ENCODE measurements around the gene OSBPL10. TPM values are rescaled to one million over a fixed set of nuclear protein-coding genes. Genes with fewer than 3 reads are reported as not detected.
A peak's percentile ranks its signal among the peaks of the same experiment; 100 is the strongest.

OSBPL10 gene
- total RNA-seq, 1 donor from 2014 or later: 10.9 TPM

GRCh38 chr3:31921837-31922236, 59.2 kb downstream of the OSBPL10 start:
- no peak for DNase-seq

GRCh38 chr3:31920310-31920709, 60.8 kb downstream of the OSBPL10 start:
- DNase-seq: no peak

- no peak for DNase-seq
Measured at GRCh38 chr3:31919528-31919927, 61.5 kb downstream of the OSBPL10 start.

- no peak for DNase-seq
Measured at GRCh38 chr3:31918179-31919150, 62.6 kb downstream of the OSBPL10 start.

GRCh38 chr3:31917303-31918005, 63.6 kb downstream of the OSBPL10 start:
- no peak for DNase-seq

DNA sequence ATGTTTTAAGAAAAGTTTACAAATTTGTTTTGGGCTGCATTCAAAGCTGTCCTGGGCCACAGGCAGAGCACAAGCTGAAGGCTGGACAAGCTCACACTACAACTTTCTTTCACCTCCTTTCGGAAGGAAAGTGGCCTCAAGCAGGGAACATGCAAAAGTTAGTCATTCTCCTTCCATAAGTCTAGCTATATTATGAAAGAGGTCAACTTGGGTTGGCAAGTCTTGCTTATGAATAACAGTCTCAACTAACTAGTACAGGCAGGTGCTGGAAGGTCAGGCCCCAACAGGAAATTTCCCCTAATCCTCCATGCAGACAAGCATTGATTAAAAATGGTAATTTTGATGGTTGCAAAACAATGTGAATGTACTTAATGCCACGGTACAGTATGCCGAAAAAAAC, 69.4 kb downstream of the OSBPL10 start:
- no peak for DNase-seq

DNA sequence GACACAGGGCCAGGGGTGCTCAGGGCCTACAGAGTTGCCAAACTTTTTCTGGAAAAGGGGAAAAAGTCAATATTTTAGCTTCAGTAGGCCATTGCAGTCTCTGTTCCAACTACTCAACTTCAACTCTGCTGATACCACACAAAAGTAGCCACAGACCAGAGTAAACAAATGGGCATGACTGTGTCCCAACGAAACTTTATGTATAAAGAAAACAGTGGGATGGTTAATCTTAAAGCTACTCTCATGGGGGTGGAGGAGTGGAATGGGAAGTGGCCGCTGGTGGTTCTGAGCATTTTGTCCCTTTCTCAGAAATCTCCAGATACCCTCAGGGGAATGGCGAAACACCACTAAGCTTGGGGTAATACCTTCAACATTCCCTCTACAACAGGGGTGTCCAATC, 69.9 kb downstream of the OSBPL10 start:
- no peak for DNase-seq

DNA sequence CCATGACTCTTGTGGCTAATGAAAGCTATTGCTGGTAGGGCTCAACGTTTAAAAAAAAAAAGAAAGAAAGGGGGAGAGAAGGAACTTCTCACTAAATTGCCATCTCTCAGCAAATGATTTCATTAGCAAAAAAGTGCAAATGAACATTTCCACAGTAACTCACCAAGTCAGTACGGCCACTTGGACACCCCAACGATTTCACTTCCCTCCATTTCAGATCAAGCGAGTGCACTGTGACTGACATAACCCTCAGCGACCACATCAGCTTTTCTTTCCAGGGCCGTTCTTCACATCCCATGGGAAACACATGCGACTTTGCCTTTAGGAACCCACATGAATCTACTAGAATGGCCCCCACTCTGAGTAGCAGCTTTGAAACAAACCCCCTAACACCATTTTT, 71.6 kb downstream of the OSBPL10 start:
- no peak for DNase-seq

GRCh38 chr3:31908391-31909097, 72.5 kb downstream of the OSBPL10 start:
- DNase-seq: no peak

DNA sequence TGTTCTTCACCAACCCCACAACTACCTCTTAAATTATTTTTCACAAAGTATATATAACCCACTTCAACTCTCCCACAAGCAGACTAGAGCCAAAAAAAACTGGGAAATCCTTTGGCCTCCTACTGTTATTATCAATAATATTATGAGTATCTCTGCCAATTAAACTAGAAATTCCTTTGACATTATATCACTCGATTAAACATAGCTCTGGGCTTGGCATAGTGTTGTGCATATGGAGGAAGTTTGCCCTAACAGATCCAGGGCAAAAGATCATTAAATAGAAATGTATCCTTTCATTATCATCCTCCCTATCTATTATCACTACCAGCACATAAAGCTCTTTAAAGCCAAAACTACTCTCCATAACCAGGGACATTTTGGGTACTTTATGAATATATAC, 74.9 kb downstream of the OSBPL10 start:
- DNase-seq: no peak

- DNase-seq: no peak
Measured at GRCh38 chr3:31903686-31904431, 77.2 kb downstream of the OSBPL10 start.

DNA sequence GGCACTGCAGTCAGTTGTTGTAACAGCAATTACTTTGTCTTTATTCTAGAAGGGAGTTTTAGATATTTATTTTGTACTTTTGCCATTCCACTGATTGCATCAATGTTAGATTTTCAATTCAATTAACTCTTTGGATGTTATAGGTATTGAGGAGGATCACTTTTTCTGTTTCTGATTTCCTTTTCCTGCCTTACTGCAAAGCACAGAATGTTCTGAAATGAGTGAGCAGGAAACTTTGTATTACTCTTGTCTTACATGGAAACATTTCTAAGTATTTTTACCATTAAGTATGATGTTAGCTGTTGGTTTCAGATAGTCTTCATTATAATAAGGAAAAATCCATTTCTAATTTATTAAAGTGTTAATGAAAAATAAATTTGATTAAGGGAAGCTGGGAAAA, 80.5 kb downstream of the OSBPL10 start:
- no peak for DNase-seq

DNA sequence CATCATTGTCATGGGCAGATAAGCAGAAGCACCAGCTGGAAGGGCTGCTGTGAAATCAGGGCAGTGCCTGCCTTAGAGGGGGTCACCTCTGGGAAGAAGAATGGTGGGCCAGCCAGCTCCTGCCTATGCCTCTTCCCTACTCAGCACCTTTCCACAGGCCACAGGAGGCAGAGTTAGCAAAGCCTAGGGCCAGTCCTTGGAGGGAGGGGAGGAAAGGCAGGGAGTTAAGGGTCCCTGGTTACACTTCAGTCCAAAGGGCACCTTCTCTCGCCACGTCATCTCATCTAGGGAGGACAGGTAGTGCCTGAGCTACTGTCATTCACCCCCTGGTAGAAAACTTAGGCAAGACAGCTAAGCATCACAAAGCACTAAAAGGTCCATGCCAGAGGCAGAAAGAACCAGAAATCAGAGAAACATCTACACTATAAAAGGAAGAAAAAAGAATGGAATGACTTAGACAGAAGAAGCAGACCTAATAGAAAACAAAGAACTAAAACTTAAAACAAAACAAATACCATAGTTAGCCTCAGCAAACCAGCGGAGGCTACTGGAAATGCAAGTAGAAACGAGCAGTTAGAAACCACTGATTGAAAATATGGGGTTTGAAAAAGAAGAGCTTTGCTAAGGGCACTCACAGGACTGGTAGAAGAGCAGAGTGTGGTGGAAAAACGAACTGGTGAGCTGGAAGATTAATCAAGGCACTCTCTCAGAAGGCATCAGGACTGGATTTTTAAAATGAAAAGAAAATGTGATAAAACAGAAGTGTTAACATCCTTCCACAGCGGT, 84.2 kb downstream of the OSBPL10 start:
- no peak for DNase-seq

- DNase-seq: no peak
Measured at GRCh38 chr3:31896026-31896425, 85.0 kb downstream of the OSBPL10 start.

- no peak for DNase-seq
Measured at GRCh38 chr3:31895471-31895870, 85.6 kb downstream of the OSBPL10 start.

DNA sequence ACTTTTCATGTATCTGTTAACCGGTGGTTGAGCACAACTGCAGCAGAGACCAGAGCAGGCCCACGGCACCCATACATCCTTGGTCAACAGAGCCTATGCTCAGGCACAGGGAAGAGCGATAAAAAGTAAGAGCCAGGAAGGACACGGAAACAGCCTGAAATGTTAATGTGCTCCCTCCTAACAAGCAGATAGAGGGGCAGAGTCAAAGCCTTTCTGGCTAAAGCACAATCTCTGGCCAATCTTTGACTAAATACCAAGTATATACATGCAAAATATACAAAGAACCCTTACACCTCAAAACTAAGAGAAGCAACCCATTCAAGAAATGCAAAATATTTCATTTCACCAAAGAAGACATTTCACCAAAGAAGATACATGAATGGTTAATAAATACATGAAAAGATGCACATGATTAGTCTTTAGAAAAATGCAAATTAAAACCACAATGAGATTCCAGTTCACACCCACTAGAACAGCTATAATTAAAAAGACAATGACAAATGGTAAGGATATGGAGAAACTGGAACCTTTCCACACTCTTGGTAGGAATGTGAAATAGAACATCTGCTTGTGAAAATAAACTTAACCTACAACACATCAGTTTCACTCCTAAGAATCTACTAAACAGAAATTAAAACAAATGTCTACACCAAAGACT, 88.0 kb downstream of the OSBPL10 start:
- peak; percentile 46 for DNase-seq

GRCh38 chr3:31892500-31892899, 88.6 kb downstream of the OSBPL10 start:
- no peak for DNase-seq

DNA sequence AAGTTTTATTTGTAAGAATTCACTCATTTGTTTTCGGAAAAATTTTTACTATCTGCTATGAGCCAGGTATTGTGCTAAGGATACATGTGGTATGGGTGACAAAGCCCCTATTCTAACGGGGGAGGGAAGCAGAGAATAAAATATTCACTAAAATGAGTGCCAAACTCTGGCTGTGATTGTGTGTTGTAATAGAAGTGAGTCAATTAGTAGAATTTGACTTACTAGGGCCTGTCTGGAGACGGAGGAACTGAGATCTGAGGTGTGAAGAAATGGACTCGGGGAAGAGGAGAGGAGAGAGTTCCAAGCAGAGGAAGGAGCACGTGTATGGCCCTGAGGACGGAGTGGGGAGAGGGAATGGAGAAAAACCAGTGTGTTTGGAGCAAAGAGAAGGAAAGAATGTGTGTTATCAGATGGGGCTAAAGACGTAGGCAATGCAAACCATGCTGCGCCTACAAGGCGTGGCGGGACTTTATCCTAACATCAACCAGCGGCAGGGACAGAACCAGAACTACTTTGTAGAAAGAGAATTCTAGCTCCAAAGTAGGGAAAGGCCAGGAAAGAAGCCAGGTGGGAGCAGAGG, 89.1 kb downstream of the OSBPL10 start:
- no peak for DNase-seq

GRCh38 chr3:31890742-31891469, 90.2 kb downstream of the OSBPL10 start:
- no peak for DNase-seq

DNA sequence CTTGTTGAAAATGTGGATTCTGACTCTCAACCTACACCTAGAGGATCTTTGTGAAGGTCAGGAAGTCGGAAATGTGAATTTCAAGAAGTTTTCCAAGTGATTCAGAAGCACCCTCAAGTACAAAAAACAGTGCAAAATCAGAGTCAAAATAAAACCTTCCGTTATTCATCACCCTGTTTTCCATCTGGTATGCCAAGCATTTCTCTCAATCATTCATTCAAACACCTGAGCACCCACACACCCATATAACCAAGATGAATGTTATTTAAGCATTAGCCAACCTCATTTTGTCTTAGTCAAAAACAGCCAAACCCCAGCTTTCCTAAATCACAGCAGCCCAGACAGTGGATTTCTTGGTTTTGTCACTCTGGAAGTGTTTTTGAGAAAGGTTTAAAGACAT, 91.1 kb downstream of the OSBPL10 start:
- DNase-seq: no peak
